BJ (cell line): ENCODE results near the gene SAMD10. TPM values are rescaled to one million over a fixed set of nuclear protein-coding genes. Genes with fewer than 3 reads are reported as not detected.
A peak's percentile ranks its signal among the peaks of the same experiment; 100 is the strongest.
"Not testable (repeated sequence)": the region's sequence is repeated elsewhere in the genome, so short reads cannot be mapped to it uniquely, and the experiment has no call there.

Source experiments
- CTCF ChIA-PET: fragments of 350-600 bp; formaldehyde crosslinking; extraction: SDS; loops from one replicate; lab custom pipeline; 2021; ENCODE audit warnings: antibody characterized with exemption, inconsistent platforms; lab: Yijun Ruan, JAX
- POLR2A ChIA-PET: fragments of 300-600 bp; sonication (Branson Sonifier 250); formaldehyde crosslinking; extraction: SDS; loops from one replicate; lab custom pipeline; 2021; ENCODE audit warnings: antibody characterized with exemption; lab: Charles Lee
- DNase-seq: peaks from one replicate; pipeline ENCODE4 v3.0.0-alpha.2; 2011; ENCODE audit warnings: low read depth
- H3K27me3 ChIP-seq: 2 replicates; pipeline ENCODE4 v1.6.0; 2011; ENCODE audit warnings: low read length; ENCODE audit not compliant: control insufficient read depth, insufficient read depth
- H3K36me3 ChIP-seq: 2 replicates; pipeline ENCODE4 v1.5.1; 2011; ENCODE audit warnings: low read length; ENCODE audit not compliant: control insufficient read depth, insufficient read depth
- H3K4me3 ChIP-seq: 2 replicates; pipeline ENCODE4 v1.5.1; 2011; ENCODE audit warnings: low read depth, mild to moderate bottlenecking, control low read depth, low read length
- CTCF ChIP-seq: IDR thresholded peaks from 2 replicates; pipeline ENCODE4 v1.5.1; 2011; ENCODE audit warnings: low read depth, mild to moderate bottlenecking, control low read depth, inconsistent platforms, low read length, moderate library complexity; ENCODE audit not compliant: insufficient read depth
- polyA plus RNA-seq: library from polyadenylated mRNA; depleted of rRNA; stranded (reverse); fragments of >200 nt; gene quantifications from 2 replicates; pipeline ENCODE4 v1.2.3, GENCODE V29; 2011

The SAMD10 gene
- polyA plus RNA-seq, 1 experiment, result 1.4 TPM

GRCh38 chr20:63934271-63935068 is 45.0 kb downstream of the SAMD10 start:
- Histone ChIP-seq H3K4me3 (no peak overlapping the region), H3K36me3 (peaks cover 40% of the 10 kb centered on the region), H3K27me3 (no peaks in the 10 kb centered on the region)
- TF ChIP-seq CTCF, result peak; percentile 34
- DNase-seq, result no peak
- ChIA-PET CTCF (interaction anchor here (1.0 to 1.9 kb wide), 3 partner anchors 14 to 40 kb away, joined by 3 to 8 read pairs (median 4); no protein-coding TSS in a partner anchor), POLR2A (no interaction called here)

GRCh38 chr20:63933646-63934045 is 45.8 kb downstream of the SAMD10 start:
- Histone ChIP-seq H3K4me3 (no peak overlapping the region), H3K27me3 (no peaks in the 10 kb centered on the region), H3K36me3 (peaks cover 41% of the 10 kb centered on the region)
- CTCF ChIA-PET, result interaction anchor here (1.0 to 1.9 kb wide), 3 partner anchors 13 to 40 kb away, joined by 3 to 8 read pairs (median 4); no protein-coding TSS in a partner anchor
- DNase-seq, result no peak
- POLR2A ChIA-PET, result no interaction called here
- no peak for TF ChIP-seq CTCF

- Histone ChIP-seq H3K4me3 (no peak overlapping the region), H3K36me3 (peaks cover 40% of the 10 kb centered on the region), H3K27me3 (no peaks in the 10 kb centered on the region)
- TF ChIP-seq CTCF, result no peak
- POLR2A ChIA-PET, result no interaction called here
- CTCF ChIA-PET, result interaction anchor here (0.6 to 1.1 kb wide), 2 partner anchors 41 to 168 kb away, joined by 3 read pairs; no protein-coding TSS in a partner anchor
- no peak for DNase-seq
These were observed 46.8 kb downstream of the SAMD10 start for GRCh38 chr20:63932606-63933160.

- ChIA-PET CTCF (no interaction called here), POLR2A (no interaction called here)
- Histone ChIP-seq H3K27me3 (no peaks in the 10 kb centered on the region), H3K4me3 (no peak overlapping the region), H3K36me3 (peaks cover 40% of the 10 kb centered on the region)
- DNase-seq, result no peak
- TF ChIP-seq CTCF, result no peak
These were observed 47.7 kb downstream of the SAMD10 start for GRCh38 chr20:63931735-63932134.

GRCh38 chr20:63930971-63931553 is 48.4 kb downstream of the SAMD10 start:
- Histone ChIP-seq H3K36me3 (peaks cover 40% of the 10 kb centered on the region), H3K27me3 (no peaks in the 10 kb centered on the region), H3K4me3 (no peak overlapping the region)
- CTCF ChIA-PET, result no interaction called here
- TF ChIP-seq CTCF, result no peak
- POLR2A ChIA-PET, result no interaction called here
- no peak for DNase-seq

GRCh38 chr20:63929473-63929883 is 50.0 kb downstream of the SAMD10 start:
- DNase-seq, H3K4me3 ChIP-seq, POLR2A ChIA-PET, H3K27me3 ChIP-seq: not testable (repeated sequence)
- CTCF ChIA-PET, result interaction anchor here (0.6 kb wide), 1 partner anchor 28 kb away, joined by 3 read pairs; no protein-coding TSS in a partner anchor
- H3K36me3 ChIP-seq, result peaks cover 34% of the 10 kb centered on the region
